ENCODE results near the gene LYZL1. TPM values are rescaled to one million over a fixed set of nuclear protein-coding genes. Genes with fewer than 3 reads are reported as not detected.
"Not testable (repeated sequence)": the region's sequence is repeated elsewhere in the genome, so short reads cannot be mapped to it uniquely, and the experiment has no call there.

Gene LYZL1
- polyA plus RNA-seq: not detected

- H3K27me3 ChIP-seq (ENCODE audit: control insufficient read depth in 1 of 2, insufficient read depth in 2 of 2, low read length in 2 of 2); H3K4me1 ChIP-seq (ENCODE audit: control insufficient read depth in 2 of 2, insufficient read depth in 2 of 2, low read length in 1 of 2); H3K27ac ChIP-seq (ENCODE audit: low read depth in 2 of 2, low read length in 1 of 2); H3K9me3 ChIP-seq (ENCODE audit: control insufficient read depth in 2 of 2, insufficient read depth in 1 of 2, low read depth in 1 of 2, low read length in 1 of 2); H3K36me3 ChIP-seq (ENCODE audit: control insufficient read depth in 2 of 2, insufficient read depth in 2 of 2, low read length in 1 of 2); H3K4me3 ChIP-seq (ENCODE audit: low read depth in 1 of 2, low read length in 2 of 2): not testable (repeated sequence)
- WGBS, 2 donors: 80 to 84% methylated on average over 6 of the region's 6 CpGs
These were observed at the start of gene LYZL1 for GRCh38 chr10:29288906-29289305. TSS of gene LYZL1 (plus strand) at chr10:29289070. CDS start at chr10:29291868, 2,798 bp downstream.

- no peak overlapping the region for H3K4me3 ChIP-seq (ENCODE audit: low read depth in 1 of 2, low read length in 2 of 2)
- H3K36me3 ChIP-seq (ENCODE audit: control insufficient read depth in 2 of 2, insufficient read depth in 2 of 2, low read length in 1 of 2): no peaks in the 10 kb centered on the region
- no peaks in the 10 kb centered on the region for H3K27me3 ChIP-seq (ENCODE audit: control insufficient read depth in 1 of 2, insufficient read depth in 2 of 2, low read length in 2 of 2)
- no peaks in the 10 kb centered on the region for H3K4me1 ChIP-seq (ENCODE audit: control insufficient read depth in 2 of 2, insufficient read depth in 2 of 2, low read length in 1 of 2)
- no peak overlapping the region for H3K27ac ChIP-seq (ENCODE audit: low read depth in 2 of 2, low read length in 1 of 2)
- no peaks in the 10 kb centered on the region for H3K9me3 ChIP-seq (ENCODE audit: control insufficient read depth in 2 of 2, insufficient read depth in 1 of 2, low read depth in 1 of 2, low read length in 1 of 2)
- whole genome bisulfite sequencing, 2 donors: 78 to 81% methylated on average over 15 of the region's 15 CpGs
These were observed 49.0 kb upstream of the LYZL1 start for GRCh38 chr10:29239569-29240472.

- Histone ChIP-seq H3K27me3 (ENCODE audit: control insufficient read depth in 1 of 2, insufficient read depth in 2 of 2, low read length in 2 of 2) (no peaks in the 10 kb centered on the region), H3K4me1 (ENCODE audit: control insufficient read depth in 2 of 2, insufficient read depth in 2 of 2, low read length in 1 of 2) (no peaks in the 10 kb centered on the region), H3K27ac (ENCODE audit: low read depth in 2 of 2, low read length in 1 of 2) (no peak overlapping the region), H3K9me3 (ENCODE audit: control insufficient read depth in 2 of 2, insufficient read depth in 1 of 2, low read depth in 1 of 2, low read length in 1 of 2) (no peaks in the 10 kb centered on the region), H3K4me3 (ENCODE audit: low read depth in 1 of 2, low read length in 2 of 2) (no peak overlapping the region), H3K36me3 (ENCODE audit: control insufficient read depth in 2 of 2, insufficient read depth in 2 of 2, low read length in 1 of 2) (no peaks in the 10 kb centered on the region)
- 72 to 76% methylated on average over 15 of the region's 15 CpGs for WGBS, 2 donors
These were observed 47.7 kb upstream of the LYZL1 start for GRCh38 chr10:29240986-29241660.

- Histone ChIP-seq H3K27ac (ENCODE audit: low read depth in 2 of 2, low read length in 1 of 2) (no peak overlapping the region), H3K4me3 (ENCODE audit: low read depth in 1 of 2, low read length in 2 of 2) (no peak overlapping the region), H3K27me3 (ENCODE audit: control insufficient read depth in 1 of 2, insufficient read depth in 2 of 2, low read length in 2 of 2) (no peaks in the 10 kb centered on the region), H3K4me1 (ENCODE audit: control insufficient read depth in 2 of 2, insufficient read depth in 2 of 2, low read length in 1 of 2) (no peaks in the 10 kb centered on the region), H3K36me3 (ENCODE audit: control insufficient read depth in 2 of 2, insufficient read depth in 2 of 2, low read length in 1 of 2) (no peaks in the 10 kb centered on the region), H3K9me3 (ENCODE audit: control insufficient read depth in 2 of 2, insufficient read depth in 1 of 2, low read depth in 1 of 2, low read length in 1 of 2) (no peaks in the 10 kb centered on the region)
These were observed 46.9 kb upstream of the LYZL1 start for GRCh38 chr10:29241925-29242324.

- Histone ChIP-seq H3K4me1 (ENCODE audit: control insufficient read depth in 2 of 2, insufficient read depth in 2 of 2, low read length in 1 of 2) (no peaks in the 10 kb centered on the region), H3K4me3 (ENCODE audit: low read depth in 1 of 2, low read length in 2 of 2) (no peak overlapping the region), H3K27me3 (ENCODE audit: control insufficient read depth in 1 of 2, insufficient read depth in 2 of 2, low read length in 2 of 2) (no peaks in the 10 kb centered on the region), H3K9me3 (ENCODE audit: control insufficient read depth in 2 of 2, insufficient read depth in 1 of 2, low read depth in 1 of 2, low read length in 1 of 2) (no peaks in the 10 kb centered on the region), H3K36me3 (ENCODE audit: control insufficient read depth in 2 of 2, insufficient read depth in 2 of 2, low read length in 1 of 2) (no peaks in the 10 kb centered on the region), H3K27ac (ENCODE audit: low read depth in 2 of 2, low read length in 1 of 2) (no peak overlapping the region)
- WGBS, 2 donors: 61 to 70% methylated on average over 5 of the region's 5 CpGs
These were observed 45.8 kb upstream of the LYZL1 start for GRCh38 chr10:29243066-29243465.

- no peaks in the 10 kb centered on the region for H3K27me3 ChIP-seq (ENCODE audit: control insufficient read depth in 1 of 2, insufficient read depth in 2 of 2, low read length in 2 of 2)
- WGBS, 2 donors: 97 to 100% methylated on average over 1 of the region's 1 CpG
These were observed 45.1 kb upstream of the LYZL1 start for GRCh38 chr10:29243750-29244149.

GRCh38 chr10:29244978-29245377 lies 43.9 kb upstream of the LYZL1 start:
- H3K36me3 ChIP-seq (ENCODE audit: control insufficient read depth in 2 of 2, insufficient read depth in 2 of 2, low read length in 1 of 2): no peaks in the 10 kb centered on the region
- H3K27ac ChIP-seq (ENCODE audit: low read depth in 2 of 2, low read length in 1 of 2): no peak overlapping the region
- H3K4me3 ChIP-seq (ENCODE audit: low read depth in 1 of 2, low read length in 2 of 2): no peak overlapping the region
- WGBS, 2 donors: 87 to 90% methylated on average over 7 of the region's 7 CpGs
- no peaks in the 10 kb centered on the region for H3K4me1 ChIP-seq (ENCODE audit: control insufficient read depth in 2 of 2, insufficient read depth in 2 of 2, low read length in 1 of 2)
- no peaks in the 10 kb centered on the region for H3K9me3 ChIP-seq (ENCODE audit: control insufficient read depth in 2 of 2, insufficient read depth in 1 of 2, low read depth in 1 of 2, low read length in 1 of 2)
- no peaks in the 10 kb centered on the region for H3K27me3 ChIP-seq (ENCODE audit: control insufficient read depth in 1 of 2, insufficient read depth in 2 of 2, low read length in 2 of 2)

More at GRCh38 chr10:29243750-29244149, 45.1 kb upstream of the LYZL1 start:
- Histone ChIP-seq H3K27ac (ENCODE audit: low read depth in 2 of 2, low read length in 1 of 2) (no peak overlapping the region), H3K4me3 (ENCODE audit: low read depth in 1 of 2, low read length in 2 of 2) (no peak overlapping the region), H3K9me3 (ENCODE audit: control insufficient read depth in 2 of 2, insufficient read depth in 1 of 2, low read depth in 1 of 2, low read length in 1 of 2) (no peaks in the 10 kb centered on the region), H3K4me1 (ENCODE audit: control insufficient read depth in 2 of 2, insufficient read depth in 2 of 2, low read length in 1 of 2) (no peaks in the 10 kb centered on the region), H3K36me3 (ENCODE audit: control insufficient read depth in 2 of 2, insufficient read depth in 2 of 2, low read length in 1 of 2) (no peaks in the 10 kb centered on the region)

- H3K27me3 ChIP-seq (ENCODE audit: control insufficient read depth in 1 of 2, insufficient read depth in 2 of 2, low read length in 2 of 2): no peaks in the 10 kb centered on the region
- H3K27ac ChIP-seq (ENCODE audit: low read depth in 2 of 2, low read length in 1 of 2): no peak overlapping the region
- no peaks in the 10 kb centered on the region for H3K9me3 ChIP-seq (ENCODE audit: control insufficient read depth in 2 of 2, insufficient read depth in 1 of 2, low read depth in 1 of 2, low read length in 1 of 2)
- no peak overlapping the region for H3K4me3 ChIP-seq (ENCODE audit: low read depth in 1 of 2, low read length in 2 of 2)
- H3K4me1 ChIP-seq (ENCODE audit: control insufficient read depth in 2 of 2, insufficient read depth in 2 of 2, low read length in 1 of 2): no peaks in the 10 kb centered on the region
- 80 to 81% methylated on average over 11 of the region's 11 CpGs for WGBS, 2 donors
- H3K36me3 ChIP-seq (ENCODE audit: control insufficient read depth in 2 of 2, insufficient read depth in 2 of 2, low read length in 1 of 2): no peaks in the 10 kb centered on the region
These were observed 43.4 kb upstream of the LYZL1 start for GRCh38 chr10:29245476-29245875.

- Histone ChIP-seq H3K4me1 (ENCODE audit: control insufficient read depth in 2 of 2, insufficient read depth in 2 of 2, low read length in 1 of 2) (no peaks in the 10 kb centered on the region), H3K36me3 (ENCODE audit: control insufficient read depth in 2 of 2, insufficient read depth in 2 of 2, low read length in 1 of 2) (no peaks in the 10 kb centered on the region), H3K27ac (ENCODE audit: low read depth in 2 of 2, low read length in 1 of 2) (no peak overlapping the region), H3K4me3 (ENCODE audit: low read depth in 1 of 2, low read length in 2 of 2) (no peak overlapping the region), H3K27me3 (ENCODE audit: control insufficient read depth in 1 of 2, insufficient read depth in 2 of 2, low read length in 2 of 2) (no peaks in the 10 kb centered on the region), H3K9me3 (ENCODE audit: control insufficient read depth in 2 of 2, insufficient read depth in 1 of 2, low read depth in 1 of 2, low read length in 1 of 2) (no peaks in the 10 kb centered on the region)
- WGBS, 2 donors: 88 to 92% methylated on average over 1 of the region's 1 CpG
These were observed 42.4 kb upstream of the LYZL1 start for GRCh38 chr10:29246449-29246848.

Measured in esophagus (tissue), 2 donors.